ENCODE data around the gene CHST5. TPM values are rescaled to one million over a fixed set of nuclear protein-coding genes. Genes with fewer than 3 reads are reported as not detected.
A peak's percentile ranks its signal among the peaks of the same experiment; 100 is the strongest.

The CHST5 gene
- polyA plus RNA-seq, 1 of the 3 experiments (the other 2 are of a cell fraction) = 0.49 TPM

DNA sequence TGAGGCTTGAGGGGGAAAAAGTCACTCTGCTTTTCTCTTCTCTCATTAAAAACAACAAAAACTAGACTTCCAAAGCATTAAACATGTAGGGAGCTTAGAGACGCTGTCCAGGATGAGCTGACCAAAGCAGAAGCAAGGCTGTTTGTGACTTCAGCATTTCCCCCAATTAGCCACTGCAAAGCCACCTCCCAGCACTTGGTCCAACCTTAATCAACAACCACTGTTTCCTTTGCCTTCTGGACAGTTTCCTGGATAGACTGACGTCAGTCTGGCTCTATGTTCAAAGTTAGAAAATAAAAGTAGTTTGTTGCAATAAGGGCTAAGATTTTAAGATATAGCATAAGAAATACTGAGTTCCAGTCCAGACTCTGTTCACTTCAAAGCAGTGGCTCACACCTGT, 17.0 kb upstream of the CHST5 start:
- Histone ChIP-seq H3K4me3 (ENCODE audit: low read depth in 2 of 2, low read length in 1 of 2) (no peak overlapping the region), H3K9ac (no peak overlapping the region), H2AFZ (ENCODE audit: low read depth) (no peak overlapping the region), H3F3A (replicated peaks; ENCODE audit: insufficient read depth) (peaks cover 10% of the 10 kb centered on the region), H3K79me2 (ENCODE audit: insufficient read depth) (peaks cover 8% of the 10 kb centered on the region; the same call in 1 of the 2 replicates), H3K9me3 (no peaks in the 10 kb centered on the region), H3K9me2 (no peaks in the 10 kb centered on the region), H3K4me2 (no peak overlapping the region), H3K27me3 (ENCODE audit: insufficient read depth) (no peaks in the 10 kb centered on the region), H3K36me3 (replicated peaks in 1 of 2; ENCODE audit: control insufficient read depth in 1 of 2, insufficient read depth in 2 of 2, low read length in 1 of 2) (no peaks in the 10 kb centered on the region), H3K27ac (ENCODE audit: low read depth in 2 of 2, low read length in 1 of 2) (no peak overlapping the region), H4K20me1 (ENCODE audit: insufficient read depth) (no peaks in the 10 kb centered on the region), H3K4me1 (ENCODE audit: control insufficient read depth in 1 of 2, insufficient read depth in 2 of 2, low read depth in 1 of 2, low read length in 1 of 2) (peaks cover 4 to 6% of the 10 kb centered on the region in 2 experiments; a peak in 2 of 4 replicates)
- TF ChIP-seq POLR2AphosphoS5 (IDR thresholded peaks at IDR 0.05; ENCODE audit: low read depth, low read length) (no peak), MXI1 (IDR thresholded peaks at IDR 0.05; ENCODE audit: low read depth, low read length) (no peak), TCF12 (IDR thresholded peaks at IDR 0.05) (no peak), EP300 (IDR thresholded peaks at IDR 0.05; ENCODE audit: borderline replicate concordance in 1 of 2, low read depth in 1 of 2, low read length in 1 of 2) (no peak), ELF1 (IDR thresholded peaks at IDR 0.05) (no peak), RCOR1 (IDR thresholded peaks at IDR 0.05; ENCODE audit: low read length) (no peak), RXRA (IDR thresholded peaks at IDR 0.05; ENCODE audit: borderline replicate concordance, low read depth) (no peak), SMC3 (IDR thresholded peaks at IDR 0.05; ENCODE audit: low read depth, low read length) (no peak), JUND (IDR thresholded peaks at IDR 0.05) (no peak), GATA2 (CRISPR knock-in tag; IDR thresholded peaks at IDR 0.05) (no peak), CHD2 (IDR thresholded peaks at IDR 0.05; ENCODE audit: low read length, partially characterized antibody) (no peak), TEAD4 (IDR thresholded peaks at IDR 0.05; ENCODE audit: borderline replicate concordance, insufficient read depth) (no peak), RFX5 (IDR thresholded peaks at IDR 0.05; ENCODE audit: low read length) (no peak)
- TF ChIP-seq, protein P1, sequence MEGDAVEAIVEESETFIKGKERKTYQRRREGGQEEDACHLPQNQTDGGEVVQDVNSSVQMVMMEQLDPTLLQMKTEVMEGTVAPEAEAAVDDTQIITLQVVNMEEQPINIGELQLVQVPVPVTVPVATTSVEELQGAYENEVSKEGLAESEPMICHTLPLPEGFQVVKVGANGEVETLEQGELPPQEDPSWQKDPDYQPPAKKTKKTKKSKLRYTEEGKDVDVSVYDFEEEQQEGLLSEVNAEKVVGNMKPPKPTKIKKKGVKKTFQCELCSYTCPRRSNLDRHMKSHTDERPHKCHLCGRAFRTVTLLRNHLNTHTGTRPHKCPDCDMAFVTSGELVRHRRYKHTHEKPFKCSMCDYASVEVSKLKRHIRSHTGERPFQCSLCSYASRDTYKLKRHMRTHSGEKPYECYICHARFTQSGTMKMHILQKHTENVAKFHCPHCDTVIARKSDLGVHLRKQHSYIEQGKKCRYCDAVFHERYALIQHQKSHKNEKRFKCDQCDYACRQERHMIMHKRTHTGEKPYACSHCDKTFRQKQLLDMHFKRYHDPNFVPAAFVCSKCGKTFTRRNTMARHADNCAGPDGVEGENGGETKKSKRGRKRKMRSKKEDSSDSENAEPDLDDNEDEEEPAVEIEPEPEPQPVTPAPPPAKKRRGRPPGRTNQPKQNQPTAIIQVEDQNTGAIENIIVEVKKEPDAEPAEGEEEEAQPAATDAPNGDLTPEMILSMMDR (IDR thresholded peaks at IDR 0.05) = no peak
- TF ChIP-seq, protein P2, sequence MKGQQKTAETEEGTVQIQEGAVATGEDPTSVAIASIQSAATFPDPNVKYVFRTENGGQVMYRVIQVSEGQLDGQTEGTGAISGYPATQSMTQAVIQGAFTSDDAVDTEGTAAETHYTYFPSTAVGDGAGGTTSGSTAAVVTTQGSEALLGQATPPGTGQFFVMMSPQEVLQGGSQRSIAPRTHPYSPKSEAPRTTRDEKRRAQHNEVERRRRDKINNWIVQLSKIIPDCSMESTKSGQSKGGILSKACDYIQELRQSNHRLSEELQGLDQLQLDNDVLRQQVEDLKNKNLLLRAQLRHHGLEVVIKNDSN (IDR thresholded peaks at IDR 0.05; ENCODE audit: borderline replicate concordance, low read depth) = no peak
- ChIA-PET POLR2A (no interaction called here), CTCF (interaction anchor here (1.4 to 3.6 kb wide), 2 partner anchors 36 to 88 kb away, joined by 4 to 16 read pairs; no protein-coding TSS in a partner anchor)
- no peak for DNase-seq
- WGBS (ENCODE audit: low lambda C conversion rate) = 93% methylated on average over 2 of the region's 2 CpGs

DNA sequence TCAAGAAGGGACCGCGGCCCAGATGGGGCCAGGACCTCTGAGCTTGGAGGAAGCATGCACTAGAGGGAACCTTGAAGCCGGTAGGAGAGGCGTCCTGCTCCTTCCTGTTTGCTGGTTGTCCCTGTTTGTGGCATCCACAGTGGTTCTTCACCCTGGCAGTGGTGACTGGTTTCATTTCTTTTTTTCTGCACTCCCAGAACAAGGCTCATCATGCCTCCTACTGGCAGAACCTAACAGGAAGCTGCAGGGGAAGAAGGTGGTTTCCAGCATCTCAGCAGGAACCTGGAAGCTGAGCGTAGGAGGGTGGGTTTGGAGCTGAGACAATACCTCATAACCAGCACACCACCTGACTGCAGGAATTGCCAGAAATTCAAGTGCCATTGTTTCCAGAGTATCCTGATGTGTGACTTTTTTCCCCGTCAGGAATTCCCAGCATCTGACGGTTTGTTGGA, 14.3 kb upstream of the CHST5 start:
- Histone ChIP-seq H3K9me2 (no peaks in the 10 kb centered on the region), H3K4me2 (no peak overlapping the region), H3K4me1 (ENCODE audit: control insufficient read depth in 1 of 2, insufficient read depth in 2 of 2, low read depth in 1 of 2, low read length in 1 of 2) (no peaks in the 10 kb centered on the region; a peak in 1 of 4 replicates), H3K4me3 (ENCODE audit: low read depth in 2 of 2, low read length in 1 of 2) (no peak overlapping the region), H3K79me2 (ENCODE audit: insufficient read depth) (peaks cover 8% of the 10 kb centered on the region; the same call in 1 of the 2 replicates), H4K20me1 (ENCODE audit: insufficient read depth) (no peaks in the 10 kb centered on the region), H3K9ac (no peak overlapping the region), H3F3A (replicated peaks; ENCODE audit: insufficient read depth) (peaks cover 6% of the 10 kb centered on the region), H3K27ac (ENCODE audit: low read depth in 2 of 2, low read length in 1 of 2) (no peak overlapping the region), H3K27me3 (ENCODE audit: insufficient read depth) (no peaks in the 10 kb centered on the region), H3K36me3 (replicated peaks in 1 of 2; ENCODE audit: control insufficient read depth in 1 of 2, insufficient read depth in 2 of 2, low read length in 1 of 2) (no peaks in the 10 kb centered on the region), H3K9me3 (no peaks in the 10 kb centered on the region), H2AFZ (ENCODE audit: low read depth) (no peak overlapping the region)
- POLR2A ChIA-PET = no interaction called here
- WGBS (ENCODE audit: low lambda C conversion rate) = 96% methylated on average over 5 of the region's 7 CpGs
- DNase-seq = no peak
- CTCF ChIA-PET = interaction anchor here (0.7 to 3.4 kb wide), 10 partner anchors 9 to 85 kb away, joined by 3 to 17 read pairs (median 4); partner anchors contain the start of genes CHST5 and GABARAPL2
- TF ChIP-seq RAD21 (IDR thresholded peaks at IDR 0.05; ENCODE audit: low read length) = peak; percentile 51
- TF ChIP-seq, protein P1 (IDR thresholded peaks at IDR 0.05) = peak; percentile 45; the same call in 1 of the 2 replicates
- TF ChIP-seq, protein P3, sequence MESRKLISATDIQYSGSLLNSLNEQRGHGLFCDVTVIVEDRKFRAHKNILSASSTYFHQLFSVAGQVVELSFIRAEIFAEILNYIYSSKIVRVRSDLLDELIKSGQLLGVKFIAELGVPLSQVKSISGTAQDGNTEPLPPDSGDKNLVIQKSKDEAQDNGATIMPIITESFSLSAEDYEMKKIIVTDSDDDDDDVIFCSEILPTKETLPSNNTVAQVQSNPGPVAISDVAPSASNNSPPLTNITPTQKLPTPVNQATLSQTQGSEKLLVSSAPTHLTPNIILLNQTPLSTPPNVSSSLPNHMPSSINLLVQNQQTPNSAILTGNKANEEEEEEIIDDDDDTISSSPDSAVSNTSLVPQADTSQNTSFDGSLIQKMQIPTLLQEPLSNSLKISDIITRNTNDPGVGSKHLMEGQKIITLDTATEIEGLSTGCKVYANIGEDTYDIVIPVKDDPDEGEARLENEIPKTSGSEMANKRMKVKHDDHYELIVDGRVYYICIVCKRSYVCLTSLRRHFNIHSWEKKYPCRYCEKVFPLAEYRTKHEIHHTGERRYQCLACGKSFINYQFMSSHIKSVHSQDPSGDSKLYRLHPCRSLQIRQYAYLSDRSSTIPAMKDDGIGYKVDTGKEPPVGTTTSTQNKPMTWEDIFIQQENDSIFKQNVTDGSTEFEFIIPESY (IDR thresholded peaks at IDR 0.05; ENCODE audit: borderline replicate concordance, low read depth) = no peak
- TF ChIP-seq GABPA (IDR thresholded peaks at IDR 0.05; ENCODE audit: low read depth) = no peak
- no peak for TF ChIP-seq JUND (IDR thresholded peaks at IDR 0.05)
- no peak for TF ChIP-seq SIN3A (IDR thresholded peaks at IDR 0.05; ENCODE audit: borderline replicate concordance, low read depth, low read length)
- TF ChIP-seq EP300 (IDR thresholded peaks at IDR 0.05; ENCODE audit: borderline replicate concordance in 1 of 2, low read depth in 1 of 2, low read length in 1 of 2) = no peak
- TF ChIP-seq FOXM1 (IDR thresholded peaks at IDR 0.05; ENCODE audit: low read depth) = no peak
- TF ChIP-seq SMC3 (IDR thresholded peaks at IDR 0.05; ENCODE audit: low read depth, low read length) = peak; percentile 35; the same call in 1 of the 2 replicates
- no peak for TF ChIP-seq EZH2phosphoT487 (IDR thresholded peaks at IDR 0.05; ENCODE audit: borderline replicate concordance, low read depth)
- no peak for TF ChIP-seq MEF2A (IDR thresholded peaks at IDR 0.05; ENCODE audit: borderline replicate concordance, low read depth)
- TF ChIP-seq MXI1 (IDR thresholded peaks at IDR 0.05; ENCODE audit: low read depth, low read length) = no peak

All from SK-N-SH (cell line).